HT-29 (cell line): ENCODE measurements around the gene CCDC146. TPM values are rescaled to one million over a fixed set of nuclear protein-coding genes. Genes with fewer than 3 reads are reported as not detected.
"Not testable (repeated sequence)": the region's sequence is repeated elsewhere in the genome, so short reads cannot be mapped to it uniquely, and the experiment has no call there.

Experiments used
- DNase-seq: peaks from one replicate; pipeline ENCODE4 v3.0.0-alpha.2; 2015; ENCODE audit warnings: low spot score
- total RNA-seq: library from RNA; depleted of rRNA; stranded (reverse); fragments of >200 nt; shearing (Covaris generic); gene quantifications from 2 replicates; pipeline ENCODE4 v1.2.3, GENCODE V29; 2014

Gene CCDC146
- total RNA-seq, 1 experiment from 2014 or later: not detected

DNA sequence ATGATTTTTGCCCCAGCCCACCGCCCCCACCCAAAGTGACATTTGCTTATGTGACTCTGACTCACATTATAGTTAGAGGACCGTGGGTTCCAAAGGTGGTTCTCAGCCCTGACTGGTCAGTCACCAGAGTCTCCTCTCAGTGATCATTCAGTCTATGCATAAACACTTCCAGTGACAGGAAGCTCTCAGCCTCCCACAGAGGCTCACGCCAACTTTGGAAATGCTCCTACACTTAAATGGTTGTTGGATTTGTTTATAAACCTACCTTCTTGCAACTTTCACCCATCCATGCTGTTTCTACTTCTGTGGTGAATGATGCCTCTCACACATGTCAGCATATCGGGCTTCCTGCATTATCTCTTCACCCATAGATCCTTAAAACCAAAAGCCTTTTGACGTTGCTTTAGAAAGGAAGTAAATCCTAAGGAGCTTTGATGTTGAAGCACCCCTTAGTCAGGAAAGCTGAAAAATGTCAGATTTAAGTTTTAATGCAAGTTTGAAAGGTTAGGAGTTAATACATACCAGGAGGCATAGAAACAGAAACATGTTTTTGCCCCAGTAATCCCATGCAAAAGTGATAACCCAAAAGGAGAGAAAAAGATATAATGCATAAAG lies 123.7 kb downstream of the CCDC146 start:
- DNase-seq: no peak

DNA sequence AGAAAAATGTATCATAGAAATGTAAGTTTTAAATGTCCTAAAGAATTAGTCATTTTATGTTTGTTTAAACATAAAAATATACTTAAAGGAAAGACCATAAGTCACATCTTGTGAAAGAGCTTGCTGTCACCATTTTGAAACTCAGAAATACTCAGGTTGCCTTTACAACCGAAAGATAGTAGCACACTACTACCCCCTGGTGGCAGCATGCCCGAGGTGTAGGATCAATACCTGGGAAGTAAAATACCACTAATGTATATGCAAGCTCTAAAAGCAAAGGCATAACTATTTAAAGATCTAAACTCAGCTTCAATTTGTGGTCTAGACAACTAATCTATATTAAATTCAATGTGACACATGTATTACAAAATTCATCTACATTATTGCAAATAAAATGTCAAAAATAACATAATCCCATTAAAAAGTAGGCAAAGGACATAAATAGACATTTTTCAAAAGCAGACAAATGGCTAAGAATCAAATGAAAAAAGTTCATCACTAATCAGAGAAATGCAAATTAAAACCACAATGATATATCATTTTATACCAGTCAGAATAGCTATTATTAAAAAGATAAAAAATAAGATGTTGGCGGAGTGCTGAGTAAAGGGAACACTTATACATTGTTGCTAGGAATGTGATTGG lies 124.9 kb downstream of the CCDC146 start:
- DNase-seq: peak; percentile 89

DNA sequence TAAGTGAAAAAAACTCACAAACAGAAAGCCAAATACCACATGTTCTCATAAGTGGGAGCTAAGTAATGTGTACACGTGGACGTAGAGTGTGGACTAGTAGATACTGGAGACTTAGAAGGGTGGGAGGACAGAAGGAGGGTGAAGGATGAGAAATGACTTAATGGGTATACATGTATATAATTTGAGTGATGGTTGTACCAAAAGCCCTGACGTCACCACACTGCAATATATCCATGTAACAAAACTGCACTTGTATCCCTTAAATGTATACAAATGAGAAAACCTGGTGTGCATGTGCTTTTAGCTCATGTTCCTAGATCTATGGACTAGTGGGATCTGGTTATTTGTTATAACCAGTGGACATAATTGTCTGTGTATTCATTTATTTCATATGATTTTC lies 125.7 kb downstream of the CCDC146 start:
- no peak for DNase-seq

DNA sequence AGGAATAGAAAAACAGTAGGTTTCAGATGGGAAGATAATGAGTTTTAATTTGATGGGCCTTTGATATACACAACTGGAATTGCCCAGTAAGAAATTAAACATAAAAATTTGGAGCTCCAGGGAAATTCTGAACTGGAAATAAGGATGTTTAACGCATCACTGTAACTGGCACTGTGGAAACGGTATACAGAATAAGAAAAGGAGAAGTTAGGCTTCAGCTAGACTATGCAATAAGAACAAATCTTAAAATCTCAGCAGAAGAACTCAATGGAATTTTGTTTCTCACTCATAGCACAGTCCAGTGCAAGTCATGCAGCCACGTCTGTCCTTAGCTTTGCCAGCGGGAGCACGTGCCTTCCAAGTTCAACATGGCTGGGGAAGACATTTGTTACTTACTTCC lies 130.1 kb downstream of the CCDC146 start:
- no peak for DNase-seq

DNA sequence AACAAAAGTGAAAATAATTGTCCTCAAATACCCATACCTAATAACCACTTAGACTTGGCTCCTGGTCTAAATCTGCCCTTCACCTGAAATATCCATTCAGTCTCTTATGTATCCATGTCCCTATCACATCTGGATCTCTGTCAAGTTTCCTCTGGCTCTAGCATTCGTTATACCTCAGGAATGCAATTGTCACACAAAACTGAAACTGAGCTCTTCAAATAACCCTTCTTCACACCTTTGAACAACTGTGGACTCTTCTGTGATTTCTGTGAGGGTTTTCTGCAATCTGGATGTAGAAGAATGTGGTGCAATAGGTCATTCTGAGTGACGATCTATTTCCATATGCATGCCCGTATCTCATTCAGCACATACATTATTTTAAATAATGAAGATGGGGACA lies 130.7 kb downstream of the CCDC146 start:
- no peak for DNase-seq

DNA sequence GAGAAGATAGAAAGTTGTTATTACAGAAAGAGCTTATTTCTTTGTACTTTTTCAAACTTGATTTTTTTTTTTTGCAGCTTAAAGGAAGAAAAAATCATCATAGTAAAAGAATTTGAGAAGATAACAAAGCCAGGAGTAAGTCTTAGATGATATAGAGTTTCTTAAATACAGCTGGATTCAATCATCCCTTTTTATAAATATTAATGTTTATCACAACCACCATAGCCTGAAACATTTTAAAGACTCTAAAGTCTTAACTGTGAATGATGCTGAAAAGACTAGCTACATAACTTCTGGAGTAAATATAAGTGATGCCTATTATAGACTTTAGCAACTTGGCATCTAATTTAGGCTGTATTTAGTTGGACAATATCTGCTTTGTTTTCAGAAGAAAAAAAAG lies 132.0 kb downstream of the CCDC146 start:
- DNase-seq: no peak

DNA sequence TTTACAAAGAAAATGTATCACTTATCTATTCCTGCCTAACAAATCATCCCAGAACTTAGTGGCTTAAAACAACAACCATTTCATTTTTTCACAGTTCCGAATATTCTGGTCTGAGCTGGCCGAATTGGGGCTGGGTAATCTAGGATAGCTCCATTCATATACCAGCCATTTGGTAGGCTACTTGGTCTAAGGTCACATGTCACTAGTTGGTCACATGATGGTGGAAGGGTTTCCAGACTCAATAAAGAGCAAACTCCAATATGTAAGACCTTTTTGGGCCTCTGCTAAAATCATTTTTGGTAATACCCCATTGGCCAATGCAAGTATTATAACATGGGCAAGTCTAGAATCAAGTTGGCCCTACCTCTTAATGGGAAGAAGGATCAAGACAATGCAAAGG lies 132.5 kb downstream of the CCDC146 start:
- no peak for DNase-seq

DNA sequence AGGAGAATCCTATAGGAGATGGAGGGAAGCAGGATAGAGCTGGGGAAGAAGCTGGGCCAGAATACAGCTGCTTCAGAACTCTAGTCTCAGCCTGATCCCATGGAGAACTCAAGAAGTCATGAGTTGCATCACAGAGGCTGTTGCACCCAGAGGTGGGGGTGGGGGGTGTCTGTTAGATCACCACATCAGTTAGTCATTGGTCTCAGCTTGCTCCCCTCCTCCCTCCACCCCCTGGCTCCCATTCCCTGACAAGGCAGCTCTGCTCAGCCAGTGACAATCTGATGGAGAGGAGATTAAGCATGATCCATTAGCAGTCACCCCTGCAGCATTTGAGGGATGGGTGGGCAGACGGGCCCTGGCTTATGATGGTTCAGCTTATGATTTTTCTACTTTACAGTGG lies 135.6 kb downstream of the CCDC146 start:
- DNase-seq: no peak

DNA sequence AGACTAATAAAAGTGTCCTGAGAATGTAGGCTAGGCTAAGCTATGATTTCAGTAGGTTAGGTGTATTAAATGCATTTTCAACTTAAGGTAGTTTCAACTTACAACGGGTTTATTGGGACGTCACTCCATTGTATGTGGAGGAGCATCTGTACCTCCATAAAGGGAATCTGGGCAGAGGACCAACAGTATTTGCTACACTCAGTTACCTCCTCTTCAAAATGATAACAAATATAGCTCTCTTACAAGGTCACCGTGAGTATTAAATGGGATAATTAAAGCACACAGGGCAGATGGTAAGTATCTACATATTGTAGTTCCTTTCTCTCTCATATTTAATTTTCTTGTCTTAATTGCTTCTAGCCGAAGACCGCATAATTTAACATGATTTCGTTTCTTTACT lies 136.2 kb downstream of the CCDC146 start:
- no peak for DNase-seq

DNA sequence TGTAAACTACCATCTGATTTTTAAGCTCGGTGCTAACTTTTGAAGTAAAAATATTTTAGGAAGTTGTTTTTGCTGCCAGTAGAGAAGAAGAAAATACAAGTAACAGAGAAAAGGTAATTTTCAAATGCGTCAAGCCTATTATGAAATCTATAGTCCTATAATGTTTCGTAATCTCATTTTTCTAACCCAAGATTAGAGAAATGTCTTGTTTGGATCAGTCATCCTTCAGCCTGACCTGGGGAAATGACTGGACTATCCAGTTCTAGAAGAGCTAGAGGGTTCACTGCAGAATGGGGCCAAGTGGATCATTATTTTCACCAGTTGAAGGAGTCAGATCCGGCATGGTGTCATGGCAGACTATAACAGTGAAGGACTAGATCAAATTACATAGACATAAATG lies 139.9 kb downstream of the CCDC146 start:
- no peak for DNase-seq

DNA sequence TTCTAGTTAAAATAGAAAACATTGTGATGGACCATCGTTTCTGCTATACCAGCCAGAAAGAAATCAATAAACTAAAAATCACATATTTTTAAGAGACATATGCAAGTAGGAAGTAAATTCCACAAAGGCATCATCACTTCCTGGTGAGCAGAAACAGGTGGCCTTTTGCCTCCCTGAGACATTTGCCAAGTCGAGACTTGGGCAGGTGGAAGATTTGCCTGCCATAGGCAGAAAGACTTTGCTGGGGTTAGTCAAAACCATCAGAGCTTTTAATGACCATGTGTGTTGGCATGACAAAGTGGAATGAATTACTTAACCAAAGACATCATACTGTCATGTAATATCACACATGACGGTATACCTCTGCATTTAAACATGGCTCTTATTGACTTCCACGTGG lies 143.3 kb downstream of the CCDC146 start:
- DNase-seq: no peak

DNA sequence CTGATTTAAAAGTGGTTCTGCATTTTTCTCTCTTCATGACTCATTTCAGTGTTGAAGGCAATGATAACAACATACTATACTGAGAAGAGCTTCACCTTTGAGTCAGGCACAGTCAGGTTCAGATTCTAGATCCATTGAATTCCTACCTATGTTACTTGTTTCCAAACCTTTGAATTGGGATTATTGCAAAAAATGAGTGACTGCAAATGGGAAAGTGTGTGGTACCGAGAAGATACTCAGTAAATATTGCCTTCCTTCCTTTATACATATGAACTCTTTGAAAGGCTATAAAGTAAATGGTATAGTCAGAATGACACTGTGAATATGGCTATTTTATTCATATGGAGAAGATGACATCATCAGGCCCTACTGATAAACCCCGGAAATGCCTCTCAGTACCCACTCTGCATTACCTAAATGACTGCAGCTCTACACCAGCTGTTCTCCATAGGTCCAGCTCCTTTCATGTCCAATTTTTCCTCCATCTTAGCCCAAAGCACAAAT lies 143.9 kb downstream of the CCDC146 start:
- DNase-seq: no peak

DNA sequence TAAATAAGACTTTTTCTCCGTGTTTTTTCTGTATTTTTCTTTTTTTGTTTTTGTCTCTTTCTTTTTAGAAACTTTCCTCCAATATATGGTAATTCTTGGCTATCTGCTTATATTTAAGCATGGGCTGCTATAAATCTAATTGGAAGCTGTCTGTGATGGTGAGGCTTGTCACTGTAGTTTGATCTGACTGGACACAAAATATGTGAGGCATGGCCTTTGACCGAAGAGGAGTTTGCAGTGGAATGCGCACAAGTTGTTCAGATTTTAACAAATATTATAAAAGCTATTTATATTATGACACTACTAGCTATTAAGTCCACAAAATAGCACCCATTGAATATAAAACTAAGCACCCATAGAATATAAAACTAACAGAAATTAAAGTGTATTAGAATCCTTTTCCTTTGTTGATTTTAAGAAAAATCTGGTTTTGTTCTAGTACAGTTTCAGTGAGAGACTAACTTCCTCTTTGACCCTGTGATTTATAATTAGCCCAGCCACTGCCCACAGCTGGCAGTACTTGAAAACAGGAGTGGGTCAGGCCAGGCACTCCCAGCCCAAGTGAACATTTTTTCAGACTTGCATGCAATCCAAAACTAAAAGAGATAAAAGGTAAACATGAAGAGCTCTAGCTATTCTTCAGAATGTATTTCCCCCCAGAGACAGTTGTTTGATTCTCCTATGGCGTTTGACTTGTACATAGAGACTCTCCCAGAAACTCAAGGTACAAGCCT lies 147.1 kb downstream of the CCDC146 start:
- no peak for DNase-seq

DNA sequence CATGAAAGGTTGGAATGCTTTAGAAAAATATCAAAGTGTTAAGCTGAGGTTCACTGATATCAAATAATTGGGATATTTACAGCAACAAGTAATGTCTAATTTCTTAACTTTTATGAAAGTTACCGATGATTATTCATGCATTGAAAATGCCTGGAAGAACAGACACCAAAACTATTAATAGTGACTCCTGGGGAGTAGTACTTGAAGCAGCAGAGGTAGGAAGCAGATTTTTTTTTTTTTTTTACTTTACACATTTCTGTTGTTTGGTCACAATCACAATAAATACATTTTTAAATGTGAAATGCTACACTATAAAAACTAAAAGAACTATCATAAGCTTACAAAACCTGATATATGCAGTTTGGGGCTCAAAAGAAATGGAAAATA lies 147.7 kb downstream of the CCDC146 start:
- no peak for DNase-seq

DNA sequence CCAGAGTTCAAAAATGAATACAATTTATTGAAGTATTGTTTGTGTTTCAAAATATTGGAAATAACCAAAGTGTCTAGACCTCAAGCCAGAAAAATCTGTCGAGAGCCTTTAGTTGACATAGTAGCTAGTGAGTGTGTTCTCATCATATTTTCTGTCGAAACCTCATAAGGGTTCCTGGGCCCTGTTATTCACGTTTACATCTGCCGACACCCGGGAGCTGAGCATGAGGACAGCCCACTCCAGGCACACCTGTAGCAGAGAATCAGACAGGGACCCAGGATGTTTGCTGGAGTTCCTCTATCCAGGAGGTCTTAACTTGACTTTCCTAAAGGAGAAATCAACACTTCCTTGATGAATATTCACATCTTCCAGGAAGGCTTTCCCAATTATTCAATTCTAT lies 149.4 kb downstream of the CCDC146 start:
- no peak for DNase-seq

DNA sequence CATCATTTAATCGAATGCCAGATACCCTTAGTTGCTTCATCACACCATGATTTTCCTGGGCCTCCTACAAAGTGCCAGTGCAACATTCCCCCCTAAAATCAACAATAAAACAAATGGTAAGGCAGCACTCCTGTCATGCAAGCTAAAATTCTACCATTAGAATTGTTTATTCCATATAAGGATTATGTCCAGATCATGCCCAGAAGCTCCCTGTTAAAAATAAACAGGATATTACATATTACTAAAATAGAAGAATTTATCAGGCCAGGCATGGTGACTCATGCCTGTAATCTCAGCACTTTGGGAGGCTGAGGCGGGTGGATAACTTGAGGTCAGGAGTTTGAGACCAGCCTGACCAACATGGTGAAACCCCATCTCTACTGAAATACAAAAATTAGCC lies 153.2 kb downstream of the CCDC146 start:
- not testable (repeated sequence) for DNase-seq

DNA sequence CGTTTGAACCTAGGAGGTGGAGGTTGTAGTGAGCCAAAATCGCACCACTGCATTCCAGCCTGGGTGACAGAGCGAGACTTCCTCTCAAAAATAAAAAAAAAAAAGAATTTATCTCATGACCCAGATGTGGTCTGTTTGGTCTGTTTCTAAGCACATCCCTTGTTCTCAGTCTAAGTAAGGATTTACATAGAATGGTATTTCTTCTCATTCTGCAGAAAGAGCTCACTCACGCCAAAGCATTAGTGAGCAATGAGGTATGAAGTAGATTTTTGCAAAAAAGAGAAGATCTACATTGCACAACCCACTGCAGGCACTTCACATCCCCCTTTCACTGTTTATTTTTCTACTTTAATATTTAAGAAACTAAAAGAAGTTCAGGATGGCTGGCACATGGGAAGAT lies 153.7 kb downstream of the CCDC146 start:
- no peak for DNase-seq

DNA sequence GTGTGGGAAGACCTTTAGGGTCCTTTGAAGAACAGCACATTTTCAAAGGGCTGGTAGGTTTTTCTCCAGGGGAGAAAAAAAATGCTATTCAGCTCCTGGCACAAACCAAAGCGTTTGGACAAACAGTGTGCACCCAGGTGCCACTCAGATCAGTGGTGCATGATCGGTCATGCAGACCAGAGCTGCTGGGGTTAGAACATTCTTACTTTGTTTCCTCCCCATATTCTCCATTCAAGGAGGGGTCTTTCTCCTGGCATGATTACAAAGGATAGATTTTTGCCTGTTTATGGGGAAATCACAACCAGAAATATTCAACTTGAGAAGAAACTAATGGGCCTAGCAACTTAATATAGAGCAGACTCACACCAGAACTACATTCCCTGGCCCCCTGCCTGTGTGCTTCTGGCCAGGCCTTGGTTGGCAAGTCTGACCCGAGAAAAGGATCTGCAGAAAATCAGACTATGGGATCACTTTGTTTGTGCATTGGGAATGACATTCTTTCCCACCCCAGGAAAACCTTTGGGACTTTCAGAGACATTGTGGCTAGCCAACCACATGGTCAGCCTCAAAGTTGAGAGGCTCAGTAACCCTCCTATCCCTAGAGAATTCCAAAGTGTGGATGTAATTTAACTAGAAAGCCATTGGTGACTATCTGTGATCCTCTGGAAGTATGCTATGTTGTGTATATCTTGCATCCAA lies 159.5 kb downstream of the CCDC146 start:
- DNase-seq: no peak

DNA sequence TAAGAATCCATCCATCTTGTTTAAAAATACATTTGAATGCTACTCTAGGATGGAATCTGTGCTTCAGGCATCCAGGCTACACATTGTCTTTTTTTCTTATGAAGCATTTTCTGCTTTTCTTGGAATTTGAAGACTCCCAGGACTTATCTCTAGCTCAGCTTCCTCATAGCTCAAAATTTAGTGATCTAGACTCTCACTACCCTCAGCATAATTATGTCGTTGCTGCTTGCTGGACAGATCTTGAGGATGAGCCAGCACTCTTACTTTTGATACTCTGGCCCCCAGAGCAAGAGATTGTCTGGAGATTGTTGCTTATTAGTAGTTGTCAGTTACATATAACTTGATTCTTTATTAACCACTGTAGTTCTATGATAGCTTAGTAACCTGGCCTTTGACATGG lies 160.5 kb downstream of the CCDC146 start:
- no peak for DNase-seq

DNA sequence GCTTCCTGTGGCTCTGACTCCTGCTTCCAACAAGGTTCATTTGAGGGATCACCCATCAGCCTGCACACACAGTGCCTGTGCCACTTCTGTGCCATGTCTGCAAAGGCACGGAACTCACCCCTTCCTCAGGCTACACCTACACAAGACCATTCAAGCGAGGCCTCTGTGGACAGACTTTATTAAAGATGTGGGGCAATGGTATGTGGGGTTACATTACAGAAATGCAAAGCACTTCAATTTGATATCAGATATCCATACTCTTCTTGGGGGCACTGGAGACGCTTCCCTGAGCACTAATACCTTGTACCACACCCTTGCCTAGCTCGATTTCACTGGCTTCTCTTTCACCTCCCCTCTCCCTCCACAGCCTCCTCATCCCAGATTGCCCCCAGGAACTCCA lies 161.6 kb downstream of the CCDC146 start:
- no peak for DNase-seq

DNA sequence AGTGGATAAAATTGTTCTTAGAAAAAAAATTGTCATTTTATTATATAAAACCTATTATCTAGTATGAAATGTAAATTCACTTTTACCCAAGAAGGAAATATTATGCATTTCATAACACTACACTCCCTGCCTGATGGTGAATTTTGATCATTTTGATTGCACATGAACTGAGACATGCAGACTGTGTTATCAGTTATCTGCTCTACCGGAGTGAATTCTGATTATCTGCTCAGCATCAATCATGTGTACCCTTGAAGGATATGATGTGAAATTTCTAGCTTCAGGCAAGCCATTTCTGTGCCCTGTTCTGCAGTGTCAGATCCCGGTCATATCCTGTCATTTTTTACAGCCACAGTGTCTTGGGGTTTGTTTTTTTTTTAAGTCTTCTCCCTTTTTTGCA lies 162.2 kb downstream of the CCDC146 start:
- no peak for DNase-seq

DNA sequence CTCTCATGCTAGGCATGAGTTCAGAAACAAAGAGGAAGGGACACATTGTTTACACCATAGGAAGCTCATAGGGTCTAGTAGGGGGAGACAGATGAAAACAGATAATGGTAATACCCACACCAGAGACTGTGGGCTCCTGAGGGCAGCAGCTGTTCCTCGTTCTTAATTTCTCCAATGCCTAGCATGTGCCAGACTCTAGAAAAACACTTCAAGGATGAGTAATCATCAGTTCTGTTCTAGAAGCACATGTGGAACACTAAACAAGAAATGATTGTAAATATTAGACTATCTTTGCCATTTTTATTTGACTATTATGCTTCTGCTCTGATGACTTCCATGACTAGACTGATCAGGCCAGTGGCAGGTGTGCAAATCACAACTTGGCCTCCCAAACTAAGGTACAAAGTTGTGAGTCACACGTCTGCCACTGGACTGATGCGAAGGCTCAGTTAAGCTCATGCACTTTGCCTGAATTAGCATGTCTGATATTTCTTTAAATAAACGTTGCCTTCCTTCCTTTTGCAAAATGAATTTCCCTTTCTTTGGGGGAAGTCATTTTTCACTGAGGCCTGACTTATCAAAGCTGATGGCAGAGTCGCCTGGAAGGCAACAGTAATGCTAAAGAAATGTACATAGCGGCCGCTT lies 166.4 kb downstream of the CCDC146 start:
- no peak for DNase-seq
